ENCODE data around the gene CADPS2.
A peak's percentile ranks its signal among the peaks of the same experiment; 100 is the strongest.

The CADPS2 gene

GRCh38 chr7:122766593-122766992 is 119.7 kb downstream of the CADPS2 start:
- no peak for DNase-seq

DNA sequence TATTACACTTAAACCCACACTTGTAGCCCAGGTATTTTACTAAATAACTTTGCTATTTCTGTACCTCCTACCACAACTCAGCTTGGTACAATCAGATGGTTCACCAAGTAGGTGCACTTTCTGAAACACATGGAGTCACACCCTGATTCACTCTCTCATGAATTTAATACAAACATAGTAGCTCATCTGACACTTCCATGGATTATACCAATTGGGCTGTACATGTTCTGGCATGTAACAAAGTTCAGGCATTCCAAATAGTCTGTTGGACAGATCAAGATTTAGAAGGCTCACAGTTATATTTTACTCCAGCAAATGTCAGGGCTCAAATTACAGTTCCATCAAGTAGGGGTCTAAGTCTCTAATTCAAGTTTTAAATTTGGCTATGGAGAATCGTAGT is 121.4 kb downstream of the CADPS2 start:
- no peak for DNase-seq

GRCh38 chr7:122764020-122764419 is 122.2 kb downstream of the CADPS2 start:
- no peak for DNase-seq

DNA sequence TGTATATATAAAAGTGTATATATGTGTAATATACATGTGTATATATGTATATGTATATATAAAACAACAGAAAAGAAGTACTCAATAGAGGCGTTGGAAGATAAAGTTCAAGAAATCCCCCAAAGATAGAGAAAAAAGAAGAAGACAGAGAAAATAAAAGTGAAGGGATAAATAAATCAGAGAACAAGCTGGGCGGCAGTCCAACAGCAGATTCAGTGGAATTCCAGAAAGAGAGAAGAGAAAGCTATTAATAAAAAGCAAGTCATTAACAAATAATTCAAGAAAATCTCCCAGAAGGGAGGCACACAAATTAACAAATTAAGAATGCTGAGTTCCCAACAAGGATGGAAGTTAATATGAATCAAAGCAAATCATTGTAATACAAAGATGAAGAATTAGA is 124.2 kb downstream of the CADPS2 start:
- DNase-seq: no peak

DNA sequence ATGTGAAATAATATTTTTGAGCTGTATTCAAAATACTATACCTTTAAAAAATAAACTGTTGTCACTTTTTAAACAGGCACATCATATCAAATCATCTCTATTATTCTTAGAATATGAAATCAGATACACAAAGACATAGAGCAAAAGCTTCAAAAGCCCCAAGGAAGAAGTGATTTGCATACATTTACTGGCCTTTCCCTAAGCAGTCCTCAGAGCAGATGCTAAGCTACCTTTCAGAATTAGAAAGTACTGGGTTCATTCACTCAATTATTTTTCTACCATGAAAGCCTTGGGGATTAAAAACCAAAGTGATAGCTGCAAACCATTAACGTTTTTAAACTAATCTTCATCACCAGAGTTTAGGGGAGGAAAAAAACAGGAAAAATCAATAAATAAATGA is 127.8 kb downstream of the CADPS2 start:
- DNase-seq: no peak

GRCh38 chr7:122756860-122757259 is 129.4 kb downstream of the CADPS2 start:
- DNase-seq: no peak

DNA sequence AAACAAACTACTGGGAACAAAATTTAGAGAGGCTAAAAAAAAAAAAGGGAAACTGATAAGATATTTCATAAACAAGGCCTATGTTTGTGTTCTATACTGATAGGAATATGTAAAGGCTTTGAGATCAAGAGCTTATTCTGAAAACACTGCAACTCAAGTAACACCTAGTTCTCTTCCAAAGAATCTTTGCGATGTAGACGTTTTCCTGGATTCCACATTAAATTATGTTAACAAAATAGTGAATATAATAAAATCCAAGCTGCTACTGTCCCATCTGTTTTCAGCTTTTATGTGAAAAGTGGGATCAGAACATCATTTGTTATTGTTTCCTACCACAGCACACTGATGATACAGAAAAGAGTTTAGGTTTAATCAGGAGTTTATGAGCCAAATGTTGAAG is 130.6 kb downstream of the CADPS2 start:
- no peak for DNase-seq

DNA sequence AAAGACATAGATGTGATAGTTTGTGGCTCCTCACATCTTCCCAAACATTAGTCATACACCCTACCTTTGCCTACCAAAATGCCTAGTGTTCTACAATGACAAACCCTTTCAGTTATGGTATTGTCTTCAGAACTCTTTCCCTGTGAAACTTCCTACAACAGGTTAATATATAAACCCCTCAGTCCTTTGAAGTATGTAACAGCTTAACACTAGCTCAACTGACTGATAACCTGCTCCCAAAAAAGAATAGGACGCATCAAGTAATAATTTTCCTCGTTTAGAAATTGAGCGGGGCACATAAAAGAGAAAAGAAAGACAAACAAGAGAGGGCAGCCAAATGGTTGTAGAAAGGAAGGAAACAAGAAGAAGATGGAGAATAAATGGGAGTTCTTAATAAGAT is 133.7 kb downstream of the CADPS2 start:
- DNase-seq: no peak

GRCh38 chr7:122750389-122750788 is 135.9 kb downstream of the CADPS2 start:
- DNase-seq: no peak

- no peak for DNase-seq
These were observed 138.1 kb downstream of the CADPS2 start for GRCh38 chr7:122748195-122748594.

GRCh38 chr7:122746948-122747347 is 139.3 kb downstream of the CADPS2 start:
- DNase-seq: peak; percentile 80

DNA sequence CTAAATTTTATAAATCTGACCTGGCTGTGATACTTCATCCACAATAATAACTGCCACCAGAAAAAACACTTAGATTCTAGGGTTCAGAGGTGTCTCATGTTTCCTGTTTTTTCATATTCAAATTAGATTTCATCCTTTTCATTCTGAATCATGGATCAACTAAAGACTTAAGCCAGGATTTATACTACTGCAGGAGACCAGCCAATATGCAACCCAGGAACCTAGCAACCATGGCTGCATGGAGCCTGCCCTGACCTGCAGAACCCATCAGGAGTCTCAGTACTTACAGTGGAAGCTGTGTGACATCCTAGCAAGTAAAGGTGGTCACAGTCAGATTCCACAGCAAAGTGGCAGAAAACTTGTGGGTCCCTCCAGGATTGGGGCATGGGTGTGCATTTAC is 143.0 kb downstream of the CADPS2 start:
- DNase-seq: peak; percentile 7

DNA sequence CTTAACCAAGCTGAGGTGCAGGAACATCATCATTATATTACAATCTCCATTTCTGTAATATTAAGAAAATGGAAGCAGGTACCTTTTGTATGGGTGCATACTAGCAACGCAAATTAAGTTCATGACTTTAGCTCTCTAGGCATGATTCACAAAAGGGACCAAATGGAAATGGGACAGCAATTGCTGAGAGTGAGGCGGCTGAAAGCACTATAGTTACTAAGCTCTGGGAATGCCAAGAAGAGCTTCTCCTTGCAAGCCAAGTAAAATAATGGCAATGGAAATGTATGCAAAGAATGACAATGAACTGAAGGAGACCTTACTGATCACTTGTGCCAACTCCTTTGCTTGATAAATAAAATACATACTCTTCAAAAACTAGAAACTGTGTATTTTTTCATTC is 147.3 kb downstream of the CADPS2 start:
- no peak for DNase-seq

DNA sequence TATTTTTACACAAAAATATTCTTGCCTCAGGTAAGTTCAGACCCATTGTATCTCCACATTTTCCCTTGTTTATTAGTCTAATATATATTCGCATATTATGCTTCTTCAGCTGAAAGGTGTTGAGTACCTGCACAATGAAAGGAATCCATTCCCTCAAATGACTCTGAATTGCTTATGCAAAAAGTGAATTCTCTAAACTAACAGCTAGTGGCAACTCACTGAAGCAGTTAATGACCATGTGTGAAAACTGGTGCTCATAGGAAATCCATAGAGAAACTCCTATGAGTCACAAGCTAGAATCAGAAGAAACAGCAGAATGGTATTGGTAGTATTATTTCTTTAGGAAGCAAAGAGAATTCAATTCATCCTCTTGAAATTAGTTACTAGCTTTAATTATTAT is 150.1 kb downstream of the CADPS2 start:
- no peak for DNase-seq

GRCh38 chr7:122727759-122728158 is 158.5 kb downstream of the CADPS2 start:
- DNase-seq: no peak

GRCh38 chr7:122727354-122727753 is 158.9 kb downstream of the CADPS2 start:
- no peak for DNase-seq

- DNase-seq: no peak
These were observed 159.4 kb downstream of the CADPS2 start for GRCh38 chr7:122726881-122727280.

GRCh38 chr7:122724366-122724765 is 161.9 kb downstream of the CADPS2 start:
- no peak for DNase-seq

GRCh38 chr7:122719010-122719578 is 167.2 kb downstream of the CADPS2 start:
- DNase-seq: no peak

DNA sequence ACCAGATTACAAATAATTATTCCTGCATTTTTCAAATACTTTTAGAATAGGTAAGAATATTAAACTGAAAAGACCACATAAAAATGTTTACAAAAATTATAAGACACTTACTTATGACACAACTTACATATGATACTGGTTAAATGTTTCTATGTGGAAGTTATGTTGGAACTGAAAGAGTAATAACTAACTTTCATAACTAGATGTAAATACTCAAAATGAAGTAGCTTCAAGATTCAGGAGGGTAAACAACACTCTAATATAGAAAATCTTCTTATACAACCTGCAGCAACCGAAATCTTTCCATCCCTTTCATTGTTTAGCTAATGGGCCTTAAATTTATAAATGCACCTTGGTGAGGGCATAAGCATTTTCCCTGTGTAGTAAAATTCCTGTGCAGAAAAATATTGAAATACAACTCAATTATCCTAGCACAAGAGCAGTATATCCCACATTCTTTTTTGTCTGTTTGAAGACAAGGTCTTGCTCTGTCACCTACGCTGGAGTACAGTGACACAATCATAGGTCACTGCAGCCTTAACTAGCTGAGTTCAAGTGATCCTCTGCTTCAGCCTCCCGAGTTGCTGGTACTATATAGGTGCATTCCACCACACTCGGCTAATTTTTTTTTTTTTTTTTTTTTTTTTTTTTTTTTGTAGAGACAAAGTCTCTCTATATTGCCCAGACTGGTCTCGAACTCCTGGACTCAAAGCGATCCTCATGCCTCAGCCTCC is 168.7 kb downstream of the CADPS2 start:
- DNase-seq: no peak

GRCh38 chr7:122715183-122715582 is 171.1 kb downstream of the CADPS2 start:
- DNase-seq: no peak

- DNase-seq: no peak
These were observed 175.3 kb downstream of the CADPS2 start for GRCh38 chr7:122710916-122711315.

GRCh38 chr7:122709930-122710646 is 176.2 kb downstream of the CADPS2 start:
- DNase-seq: no peak

DNA sequence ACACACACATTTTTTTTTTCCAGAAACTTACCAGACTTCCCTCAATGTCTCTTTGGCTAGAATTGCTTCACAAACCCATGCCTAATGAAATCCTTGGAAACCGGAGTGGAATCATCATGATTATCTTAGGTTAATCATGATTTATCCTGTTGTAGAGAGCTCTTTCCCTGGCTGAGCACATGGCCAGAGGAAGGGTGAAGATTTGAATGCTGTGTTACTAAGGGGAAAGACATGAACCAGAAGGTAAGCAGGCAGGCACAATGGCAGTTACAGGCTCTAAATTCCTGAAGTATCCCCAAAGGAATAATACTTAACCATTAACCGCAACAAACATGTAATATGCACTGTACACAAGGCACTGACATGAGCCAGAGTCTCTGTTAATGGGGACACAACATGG is 179.4 kb downstream of the CADPS2 start:
- no peak for DNase-seq

Measured in COR-L47 (cell line).